Measurements from ENCODE around the gene CNDP2.

Gene CNDP2

GRCh38 chr18:74549591-74550104 lies 53.5 kb downstream of the CNDP2 start:
- H3K4me1 ChIP-seq (ENCODE audit: insufficient read depth, insufficient read length), result peaks cover 2% of the 10 kb centered on the region

GRCh38 chr18:74550886-74551285 lies 54.7 kb downstream of the CNDP2 start:
- H3K4me1 ChIP-seq (ENCODE audit: insufficient read depth, insufficient read length), result no peaks in the 10 kb centered on the region
- TF ChIP-seq ZNF274 (IDR thresholded peaks at IDR 0.05; ENCODE audit: low read depth, low read length), result no peak
- no peaks in the 10 kb centered on the region for H3K27me3 ChIP-seq (ENCODE audit: insufficient read depth, insufficient read length)
- H3K9ac ChIP-seq (ENCODE audit: insufficient read length, low read depth), result no peak overlapping the region
- H3K4me3 ChIP-seq (ENCODE audit: insufficient read length, low read depth), result no peak overlapping the region
- DNase-seq (ENCODE audit: low read depth, low spot score), result no peak
- peaks cover 16% of the 10 kb centered on the region for H3K9me3 ChIP-seq (ENCODE audit: insufficient read depth, low read length)
- no peaks in the 10 kb centered on the region for H3K36me3 ChIP-seq (ENCODE audit: insufficient read depth, insufficient read length, low read length)

More at GRCh38 chr18:74549591-74550104, 53.5 kb downstream of the CNDP2 start:
- no peak overlapping the region for H3K4me3 ChIP-seq (ENCODE audit: insufficient read length, low read depth)
- H3K9me3 ChIP-seq (ENCODE audit: insufficient read depth, low read length), result peaks cover 16% of the 10 kb centered on the region
- no peak for DNase-seq (ENCODE audit: low read depth, low spot score)
- no peaks in the 10 kb centered on the region for H3K36me3 ChIP-seq (ENCODE audit: insufficient read depth, insufficient read length, low read length)
- no peak overlapping the region for H3K9ac ChIP-seq (ENCODE audit: insufficient read length, low read depth)
- no peaks in the 10 kb centered on the region for H3K27me3 ChIP-seq (ENCODE audit: insufficient read depth, insufficient read length)
- TF ChIP-seq YY1 (IDR thresholded peaks at IDR 0.05; ENCODE audit: insufficient read depth, insufficient read length) (no peak), SUZ12 (IDR thresholded peaks at IDR 0.05; ENCODE audit: extremely low read depth, insufficient read depth, insufficient read length) (no peak)

- no peak for DNase-seq (ENCODE audit: low read depth, low spot score)
- Histone ChIP-seq H3K4me3 (ENCODE audit: insufficient read length, low read depth) (no peak overlapping the region), H3K36me3 (ENCODE audit: insufficient read depth, insufficient read length, low read length) (no peaks in the 10 kb centered on the region), H3K4me1 (ENCODE audit: insufficient read depth, insufficient read length) (no peaks in the 10 kb centered on the region), H3K27me3 (ENCODE audit: insufficient read depth, insufficient read length) (no peaks in the 10 kb centered on the region), H3K9me3 (ENCODE audit: insufficient read depth, low read length) (peaks cover 16% of the 10 kb centered on the region), H3K9ac (ENCODE audit: insufficient read length, low read depth) (no peak overlapping the region)
- TF ChIP-seq SUZ12 (IDR thresholded peaks at IDR 0.05; ENCODE audit: extremely low read depth, insufficient read depth, insufficient read length) (no peak), ZNF274 (IDR thresholded peaks at IDR 0.05; ENCODE audit: low read depth, low read length) (no peak), YY1 (IDR thresholded peaks at IDR 0.05; ENCODE audit: insufficient read depth, insufficient read length) (no peak)
These were observed 55.3 kb downstream of the CNDP2 start for GRCh38 chr18:74551452-74551851.

- no peak for TF ChIP-seq SUZ12 (IDR thresholded peaks at IDR 0.05; ENCODE audit: extremely low read depth, insufficient read depth, insufficient read length)
- TF ChIP-seq YY1 (IDR thresholded peaks at IDR 0.05; ENCODE audit: insufficient read depth, insufficient read length), result no peak
- no peak for TF ChIP-seq ZNF274 (IDR thresholded peaks at IDR 0.05; ENCODE audit: low read depth, low read length)
These were observed 55.9 kb downstream of the CNDP2 start for GRCh38 chr18:74551936-74552555.

GRCh38 chr18:74556126-74556525 lies 60.0 kb downstream of the CNDP2 start:
- Histone ChIP-seq H3K4me1 (ENCODE audit: insufficient read depth, insufficient read length) (no peaks in the 10 kb centered on the region), H3K4me3 (ENCODE audit: insufficient read length, low read depth) (no peak overlapping the region), H3K9ac (ENCODE audit: insufficient read length, low read depth) (no peak overlapping the region), H3K27me3 (ENCODE audit: insufficient read depth, insufficient read length) (no peaks in the 10 kb centered on the region), H3K36me3 (ENCODE audit: insufficient read depth, insufficient read length, low read length) (no peaks in the 10 kb centered on the region), H3K9me3 (ENCODE audit: insufficient read depth, low read length) (no peaks in the 10 kb centered on the region)
- no peak for DNase-seq (ENCODE audit: low read depth, low spot score)
- no peak for TF ChIP-seq YY1 (IDR thresholded peaks at IDR 0.05; ENCODE audit: insufficient read depth, insufficient read length)
- no peak for TF ChIP-seq ZNF274 (IDR thresholded peaks at IDR 0.05; ENCODE audit: low read depth, low read length)
- no peak for TF ChIP-seq SUZ12 (IDR thresholded peaks at IDR 0.05; ENCODE audit: extremely low read depth, insufficient read depth, insufficient read length)

More at GRCh38 chr18:74551936-74552555, 55.9 kb downstream of the CNDP2 start:
- H3K4me3 ChIP-seq (ENCODE audit: insufficient read length, low read depth), result no peak overlapping the region
- H3K9me3 ChIP-seq (ENCODE audit: insufficient read depth, low read length), result peaks cover 16% of the 10 kb centered on the region
- H3K36me3 ChIP-seq (ENCODE audit: insufficient read depth, insufficient read length, low read length), result no peaks in the 10 kb centered on the region
- no peaks in the 10 kb centered on the region for H3K27me3 ChIP-seq (ENCODE audit: insufficient read depth, insufficient read length)
- no peaks in the 10 kb centered on the region for H3K4me1 ChIP-seq (ENCODE audit: insufficient read depth, insufficient read length)
- peak; percentile 78 for DNase-seq (ENCODE audit: low read depth, low spot score)
- H3K9ac ChIP-seq (ENCODE audit: insufficient read length, low read depth), result no peak overlapping the region

- no peaks in the 10 kb centered on the region for H3K4me1 ChIP-seq (ENCODE audit: insufficient read depth, insufficient read length)
- no peak for DNase-seq (ENCODE audit: low read depth, low spot score)
- no peak overlapping the region for H3K9ac ChIP-seq (ENCODE audit: insufficient read length, low read depth)
- H3K27me3 ChIP-seq (ENCODE audit: insufficient read depth, insufficient read length), result no peaks in the 10 kb centered on the region
- H3K36me3 ChIP-seq (ENCODE audit: insufficient read depth, insufficient read length, low read length), result no peaks in the 10 kb centered on the region
- TF ChIP-seq YY1 (IDR thresholded peaks at IDR 0.05; ENCODE audit: insufficient read depth, insufficient read length), result no peak
- H3K9me3 ChIP-seq (ENCODE audit: insufficient read depth, low read length), result no peaks in the 10 kb centered on the region
- H3K4me3 ChIP-seq (ENCODE audit: insufficient read length, low read depth), result no peak overlapping the region
These were observed 61.9 kb downstream of the CNDP2 start for GRCh38 chr18:74558096-74558495.

- Histone ChIP-seq H3K4me1 (ENCODE audit: insufficient read depth, insufficient read length) (no peaks in the 10 kb centered on the region), H3K4me3 (ENCODE audit: insufficient read length, low read depth) (no peak overlapping the region), H3K9ac (ENCODE audit: insufficient read length, low read depth) (no peak overlapping the region), H3K36me3 (ENCODE audit: insufficient read depth, insufficient read length, low read length) (no peaks in the 10 kb centered on the region), H3K27me3 (ENCODE audit: insufficient read depth, insufficient read length) (no peaks in the 10 kb centered on the region), H3K9me3 (ENCODE audit: insufficient read depth, low read length) (peaks cover 8% of the 10 kb centered on the region; the same call in 1 of the 2 replicates)
- DNase-seq (ENCODE audit: low read depth, low spot score), result no peak
- TF ChIP-seq SUZ12 (IDR thresholded peaks at IDR 0.05; ENCODE audit: extremely low read depth, insufficient read depth, insufficient read length), result no peak
- no peak for TF ChIP-seq ZNF274 (IDR thresholded peaks at IDR 0.05; ENCODE audit: low read depth, low read length)
- TF ChIP-seq YY1 (IDR thresholded peaks at IDR 0.05; ENCODE audit: insufficient read depth, insufficient read length), result no peak
These were observed 66.1 kb downstream of the CNDP2 start for GRCh38 chr18:74562131-74562730.
